Mucosa of stomach (tissue), 1 donor: Measurements from ENCODE around the gene GABBR2.

ENCODE experiments used
- H3K27me3 ChIP-seq: one replicate; pipeline ENCODE4 v1.7.0; 2013; ENCODE audit warnings: mild to moderate bottlenecking, low read length; ENCODE audit not compliant: control insufficient read depth, insufficient read depth
- H3K36me3 ChIP-seq: one replicate; pipeline ENCODE4 v1.7.0; 2013; ENCODE audit warnings: low read length; ENCODE audit not compliant: control insufficient read depth, insufficient read depth
- H3K4me1 ChIP-seq: one replicate; pipeline ENCODE4 v1.7.0; 2013; ENCODE audit warnings: mild to moderate bottlenecking, low read length; ENCODE audit not compliant: control insufficient read depth, insufficient read depth
- H3K4me3 ChIP-seq: one replicate; pipeline ENCODE4 v1.7.0; 2013; ENCODE audit warnings: low read length
- H3K9ac ChIP-seq: one replicate; pipeline ENCODE4 v1.7.0; 2013; ENCODE audit warnings: mild to moderate bottlenecking, low read length, moderate library complexity
- H3K9me3 ChIP-seq: one replicate; pipeline ENCODE4 v1.7.0; 2013; ENCODE audit warnings: mild to moderate bottlenecking, low read length, moderate library complexity; ENCODE audit not compliant: control insufficient read depth
- donor health status: Pancreatic carcinoma.

The GABBR2 gene

GRCh38 chr9:98302938-98303632 is 405.6 kb downstream of the GABBR2 start:
- H3K9ac ChIP-seq, result no peak overlapping the region
- peaks cover 3% of the 10 kb centered on the region for H3K27me3 ChIP-seq
- H3K9me3 ChIP-seq, result no peaks in the 10 kb centered on the region
- H3K36me3 ChIP-seq, result no peaks in the 10 kb centered on the region
- H3K4me1 ChIP-seq, result no peaks in the 10 kb centered on the region
- H3K4me3 ChIP-seq, result no peak overlapping the region

GRCh38 chr9:98302150-98302549 is 406.6 kb downstream of the GABBR2 start:
- Histone ChIP-seq H3K4me3 (no peak overlapping the region), H3K9ac (no peak overlapping the region), H3K4me1 (no peaks in the 10 kb centered on the region), H3K9me3 (no peaks in the 10 kb centered on the region), H3K36me3 (no peaks in the 10 kb centered on the region), H3K27me3 (peaks cover 3% of the 10 kb centered on the region)

- Histone ChIP-seq H3K27me3 (peaks cover 3% of the 10 kb centered on the region), H3K9ac (no peak overlapping the region), H3K9me3 (no peaks in the 10 kb centered on the region), H3K4me3 (no peak overlapping the region), H3K36me3 (no peaks in the 10 kb centered on the region), H3K4me1 (no peaks in the 10 kb centered on the region)
Observed at GRCh38 chr9:98300611-98301010, 408.1 kb downstream of the GABBR2 start.

GRCh38 chr9:98298476-98298875 is 410.3 kb downstream of the GABBR2 start:
- H3K9ac ChIP-seq, result no peak overlapping the region
- no peak overlapping the region for H3K4me3 ChIP-seq

GRCh38 chr9:98295824-98296223 is 412.9 kb downstream of the GABBR2 start:
- no peaks in the 10 kb centered on the region for H3K9me3 ChIP-seq
- no peaks in the 10 kb centered on the region for H3K36me3 ChIP-seq
- no peaks in the 10 kb centered on the region for H3K4me1 ChIP-seq
- peaks cover 3% of the 10 kb centered on the region for H3K27me3 ChIP-seq
- H3K9ac ChIP-seq, result no peak overlapping the region
- no peak overlapping the region for H3K4me3 ChIP-seq

More at GRCh38 chr9:98298476-98298875, 410.3 kb downstream of the GABBR2 start:
- Histone ChIP-seq H3K4me1 (no peaks in the 10 kb centered on the region), H3K36me3 (no peaks in the 10 kb centered on the region), H3K9me3 (no peaks in the 10 kb centered on the region), H3K27me3 (peaks cover 3% of the 10 kb centered on the region)

- Histone ChIP-seq H3K4me3 (no peak overlapping the region), H3K9me3 (no peaks in the 10 kb centered on the region), H3K27me3 (no peaks in the 10 kb centered on the region), H3K36me3 (no peaks in the 10 kb centered on the region), H3K9ac (no peak overlapping the region), H3K4me1 (no peaks in the 10 kb centered on the region)
Observed at GRCh38 chr9:98291820-98292219, 416.9 kb downstream of the GABBR2 start.

- no peaks in the 10 kb centered on the region for H3K36me3 ChIP-seq
- H3K4me3 ChIP-seq, result no peak overlapping the region
- H3K27me3 ChIP-seq, result no peaks in the 10 kb centered on the region
- H3K9me3 ChIP-seq, result no peaks in the 10 kb centered on the region
- no peaks in the 10 kb centered on the region for H3K4me1 ChIP-seq
- no peak overlapping the region for H3K9ac ChIP-seq
Observed at GRCh38 chr9:98290411-98290810, 418.3 kb downstream of the GABBR2 start.

- H3K4me3 ChIP-seq, result no peak overlapping the region
- H3K27me3 ChIP-seq, result no peaks in the 10 kb centered on the region
- H3K9me3 ChIP-seq, result no peaks in the 10 kb centered on the region
- no peak overlapping the region for H3K9ac ChIP-seq
- no peaks in the 10 kb centered on the region for H3K4me1 ChIP-seq
- no peaks in the 10 kb centered on the region for H3K36me3 ChIP-seq
Observed at GRCh38 chr9:98289614-98290201, 419.0 kb downstream of the GABBR2 start.

- Histone ChIP-seq H3K9me3 (no peaks in the 10 kb centered on the region), H3K4me1 (no peaks in the 10 kb centered on the region), H3K36me3 (no peaks in the 10 kb centered on the region), H3K27me3 (no peaks in the 10 kb centered on the region), H3K4me3 (no peak overlapping the region), H3K9ac (no peak overlapping the region)
Observed at GRCh38 chr9:98288881-98289280, 419.9 kb downstream of the GABBR2 start.

GRCh38 chr9:98287384-98287783 is 421.4 kb downstream of the GABBR2 start:
- H3K9me3 ChIP-seq, result no peaks in the 10 kb centered on the region
- no peak overlapping the region for H3K9ac ChIP-seq
- H3K4me3 ChIP-seq, result no peak overlapping the region
- no peaks in the 10 kb centered on the region for H3K36me3 ChIP-seq
- no peaks in the 10 kb centered on the region for H3K27me3 ChIP-seq
- no peaks in the 10 kb centered on the region for H3K4me1 ChIP-seq

GRCh38 chr9:98285446-98285845 is 423.3 kb downstream of the GABBR2 start:
- Histone ChIP-seq H3K9ac (no peak overlapping the region), H3K4me3 (no peak overlapping the region), H3K9me3 (no peaks in the 10 kb centered on the region), H3K4me1 (no peaks in the 10 kb centered on the region), H3K27me3 (no peaks in the 10 kb centered on the region), H3K36me3 (no peaks in the 10 kb centered on the region)

GRCh38 chr9:98284754-98285153 is 424.0 kb downstream of the GABBR2 start:
- H3K4me1 ChIP-seq, result no peaks in the 10 kb centered on the region
- no peaks in the 10 kb centered on the region for H3K36me3 ChIP-seq
- H3K27me3 ChIP-seq, result peaks cover 5% of the 10 kb centered on the region
- no peak overlapping the region for H3K4me3 ChIP-seq
- no peak overlapping the region for H3K9ac ChIP-seq
- H3K9me3 ChIP-seq, result no peaks in the 10 kb centered on the region
